K562 (cell line): ENCODE data around the gene CBFA2T3. TPM values are rescaled to one million over a fixed set of nuclear protein-coding genes. Genes with fewer than 3 reads are reported as not detected.

ENCODE experiments used
- RBFOX2 ChIP-seq: fragments of 200-400 bp; formaldehyde crosslinking; IDR thresholded peaks from 2 replicates; pipeline ENCODE4 v1.6.1; 2017; ENCODE audit warnings: low read depth, mild to moderate bottlenecking, low read length, moderate library complexity
- ZNF583 ChIP-seq: fragments of 250-450 bp; sonication (Bioruptor Pico); IDR thresholded peaks from 2 replicates; pipeline ENCODE4 v1.4.0; 2020
- polyA plus RNA-seq, 8 experiments: library from polyadenylated mRNA; depleted of rRNA in 4 of 8; stranded (reverse) in 5 of 8; unstranded in 3 of 8; fragments of >200 nt; fragmentation: Nextera tagmentation in 2 of 8; fragmentation: Illumina TruSeq in 1 of 8; extraction: Ambion mirVana in 2 of 8; extraction: Trizol in 1 of 8; gene quantifications; 2 replicates each; pipeline versions ENCODE4 v1.2.1 to v1.2.3, GENCODE V29; 2011 to 2014; ENCODE audit warnings: inconsistent platforms in 1 of 8, missing spikeins in 1 of 8
- total RNA-seq, 7 experiments: library from RNA; depleted of rRNA in 6 of 7; stranded (reverse); fragments of >200 nt in 6 of 7; fragmentation: Illumina TruSeq in 2 of 7; extraction: Trizol in 2 of 7; gene quantifications; 2 replicates each; pipeline versions ENCODE4 v1.2.1 to v1.2.3, GENCODE V29; 2011 to 2021; ENCODE audit warnings: low replicate concordance in 1 of 7
- TF ChIP-seq, protein P1 (sequence below): fragments of 200-600 bp; sonication (generic); IDR thresholded peaks from one replicate; pipeline ENCODE4 v1.6.1; 2012; ENCODE audit warnings: mild to moderate bottlenecking, low read depth, low read length, inconsistent platforms
- TF ChIP-seq, protein P2 (sequence below): sonication (generic); formaldehyde crosslinking; IDR thresholded peaks from 2 replicates; pipeline ENCODE4 v1.8.0; 2022; ENCODE audit warnings: mild to moderate bottlenecking, missing genetic modification reagents
- TF ChIP-seq, protein P3 (sequence below): fragments of 250-450 bp; sonication (Bioruptor Pico); IDR thresholded peaks from 2 replicates; pipeline ENCODE4 v1.5.0; 2021; ENCODE audit warnings: mild to moderate bottlenecking, borderline replicate concordance

The CBFA2T3 gene
- total and polyA plus RNA-seq, 9 of the 15 experiments (the other 6 are each of a cell fraction or from before 2014, with no cell fraction given), result 2.3 to 145 (median 6.7) TPM

- TF ChIP-seq, protein P1, sequence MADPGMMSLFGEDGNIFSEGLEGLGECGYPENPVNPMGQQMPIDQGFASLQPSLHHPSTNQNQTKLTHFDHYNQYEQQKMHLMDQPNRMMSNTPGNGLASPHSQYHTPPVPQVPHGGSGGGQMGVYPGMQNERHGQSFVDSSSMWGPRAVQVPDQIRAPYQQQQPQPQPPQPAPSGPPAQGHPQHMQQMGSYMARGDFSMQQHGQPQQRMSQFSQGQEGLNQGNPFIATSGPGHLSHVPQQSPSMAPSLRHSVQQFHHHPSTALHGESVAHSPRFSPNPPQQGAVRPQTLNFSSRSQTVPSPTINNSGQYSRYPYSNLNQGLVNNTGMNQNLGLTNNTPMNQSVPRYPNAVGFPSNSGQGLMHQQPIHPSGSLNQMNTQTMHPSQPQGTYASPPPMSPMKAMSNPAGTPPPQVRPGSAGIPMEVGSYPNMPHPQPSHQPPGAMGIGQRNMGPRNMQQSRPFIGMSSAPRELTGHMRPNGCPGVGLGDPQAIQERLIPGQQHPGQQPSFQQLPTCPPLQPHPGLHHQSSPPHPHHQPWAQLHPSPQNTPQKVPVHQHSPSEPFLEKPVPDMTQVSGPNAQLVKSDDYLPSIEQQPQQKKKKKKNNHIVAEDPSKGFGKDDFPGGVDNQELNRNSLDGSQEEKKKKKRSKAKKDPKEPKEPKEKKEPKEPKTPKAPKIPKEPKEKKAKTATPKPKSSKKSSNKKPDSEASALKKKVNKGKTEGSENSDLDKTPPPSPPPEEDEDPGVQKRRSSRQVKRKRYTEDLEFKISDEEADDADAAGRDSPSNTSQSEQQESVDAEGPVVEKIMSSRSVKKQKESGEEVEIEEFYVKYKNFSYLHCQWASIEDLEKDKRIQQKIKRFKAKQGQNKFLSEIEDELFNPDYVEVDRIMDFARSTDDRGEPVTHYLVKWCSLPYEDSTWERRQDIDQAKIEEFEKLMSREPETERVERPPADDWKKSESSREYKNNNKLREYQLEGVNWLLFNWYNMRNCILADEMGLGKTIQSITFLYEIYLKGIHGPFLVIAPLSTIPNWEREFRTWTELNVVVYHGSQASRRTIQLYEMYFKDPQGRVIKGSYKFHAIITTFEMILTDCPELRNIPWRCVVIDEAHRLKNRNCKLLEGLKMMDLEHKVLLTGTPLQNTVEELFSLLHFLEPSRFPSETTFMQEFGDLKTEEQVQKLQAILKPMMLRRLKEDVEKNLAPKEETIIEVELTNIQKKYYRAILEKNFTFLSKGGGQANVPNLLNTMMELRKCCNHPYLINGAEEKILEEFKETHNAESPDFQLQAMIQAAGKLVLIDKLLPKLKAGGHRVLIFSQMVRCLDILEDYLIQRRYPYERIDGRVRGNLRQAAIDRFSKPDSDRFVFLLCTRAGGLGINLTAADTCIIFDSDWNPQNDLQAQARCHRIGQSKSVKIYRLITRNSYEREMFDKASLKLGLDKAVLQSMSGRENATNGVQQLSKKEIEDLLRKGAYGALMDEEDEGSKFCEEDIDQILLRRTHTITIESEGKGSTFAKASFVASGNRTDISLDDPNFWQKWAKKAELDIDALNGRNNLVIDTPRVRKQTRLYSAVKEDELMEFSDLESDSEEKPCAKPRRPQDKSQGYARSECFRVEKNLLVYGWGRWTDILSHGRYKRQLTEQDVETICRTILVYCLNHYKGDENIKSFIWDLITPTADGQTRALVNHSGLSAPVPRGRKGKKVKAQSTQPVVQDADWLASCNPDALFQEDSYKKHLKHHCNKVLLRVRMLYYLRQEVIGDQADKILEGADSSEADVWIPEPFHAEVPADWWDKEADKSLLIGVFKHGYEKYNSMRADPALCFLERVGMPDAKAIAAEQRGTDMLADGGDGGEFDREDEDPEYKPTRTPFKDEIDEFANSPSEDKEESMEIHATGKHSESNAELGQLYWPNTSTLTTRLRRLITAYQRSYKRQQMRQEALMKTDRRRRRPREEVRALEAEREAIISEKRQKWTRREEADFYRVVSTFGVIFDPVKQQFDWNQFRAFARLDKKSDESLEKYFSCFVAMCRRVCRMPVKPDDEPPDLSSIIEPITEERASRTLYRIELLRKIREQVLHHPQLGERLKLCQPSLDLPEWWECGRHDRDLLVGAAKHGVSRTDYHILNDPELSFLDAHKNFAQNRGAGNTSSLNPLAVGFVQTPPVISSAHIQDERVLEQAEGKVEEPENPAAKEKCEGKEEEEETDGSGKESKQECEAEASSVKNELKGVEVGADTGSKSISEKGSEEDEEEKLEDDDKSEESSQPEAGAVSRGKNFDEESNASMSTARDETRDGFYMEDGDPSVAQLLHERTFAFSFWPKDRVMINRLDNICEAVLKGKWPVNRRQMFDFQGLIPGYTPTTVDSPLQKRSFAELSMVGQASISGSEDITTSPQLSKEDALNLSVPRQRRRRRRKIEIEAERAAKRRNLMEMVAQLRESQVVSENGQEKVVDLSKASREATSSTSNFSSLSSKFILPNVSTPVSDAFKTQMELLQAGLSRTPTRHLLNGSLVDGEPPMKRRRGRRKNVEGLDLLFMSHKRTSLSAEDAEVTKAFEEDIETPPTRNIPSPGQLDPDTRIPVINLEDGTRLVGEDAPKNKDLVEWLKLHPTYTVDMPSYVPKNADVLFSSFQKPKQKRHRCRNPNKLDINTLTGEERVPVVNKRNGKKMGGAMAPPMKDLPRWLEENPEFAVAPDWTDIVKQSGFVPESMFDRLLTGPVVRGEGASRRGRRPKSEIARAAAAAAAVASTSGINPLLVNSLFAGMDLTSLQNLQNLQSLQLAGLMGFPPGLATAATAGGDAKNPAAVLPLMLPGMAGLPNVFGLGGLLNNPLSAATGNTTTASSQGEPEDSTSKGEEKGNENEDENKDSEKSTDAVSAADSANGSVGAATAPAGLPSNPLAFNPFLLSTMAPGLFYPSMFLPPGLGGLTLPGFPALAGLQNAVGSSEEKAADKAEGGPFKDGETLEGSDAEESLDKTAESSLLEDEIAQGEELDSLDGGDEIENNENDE, result no peak
- TF ChIP-seq ZNF583 (CRISPR knock-in tag), result no peak
- TF ChIP-seq, protein P2, sequence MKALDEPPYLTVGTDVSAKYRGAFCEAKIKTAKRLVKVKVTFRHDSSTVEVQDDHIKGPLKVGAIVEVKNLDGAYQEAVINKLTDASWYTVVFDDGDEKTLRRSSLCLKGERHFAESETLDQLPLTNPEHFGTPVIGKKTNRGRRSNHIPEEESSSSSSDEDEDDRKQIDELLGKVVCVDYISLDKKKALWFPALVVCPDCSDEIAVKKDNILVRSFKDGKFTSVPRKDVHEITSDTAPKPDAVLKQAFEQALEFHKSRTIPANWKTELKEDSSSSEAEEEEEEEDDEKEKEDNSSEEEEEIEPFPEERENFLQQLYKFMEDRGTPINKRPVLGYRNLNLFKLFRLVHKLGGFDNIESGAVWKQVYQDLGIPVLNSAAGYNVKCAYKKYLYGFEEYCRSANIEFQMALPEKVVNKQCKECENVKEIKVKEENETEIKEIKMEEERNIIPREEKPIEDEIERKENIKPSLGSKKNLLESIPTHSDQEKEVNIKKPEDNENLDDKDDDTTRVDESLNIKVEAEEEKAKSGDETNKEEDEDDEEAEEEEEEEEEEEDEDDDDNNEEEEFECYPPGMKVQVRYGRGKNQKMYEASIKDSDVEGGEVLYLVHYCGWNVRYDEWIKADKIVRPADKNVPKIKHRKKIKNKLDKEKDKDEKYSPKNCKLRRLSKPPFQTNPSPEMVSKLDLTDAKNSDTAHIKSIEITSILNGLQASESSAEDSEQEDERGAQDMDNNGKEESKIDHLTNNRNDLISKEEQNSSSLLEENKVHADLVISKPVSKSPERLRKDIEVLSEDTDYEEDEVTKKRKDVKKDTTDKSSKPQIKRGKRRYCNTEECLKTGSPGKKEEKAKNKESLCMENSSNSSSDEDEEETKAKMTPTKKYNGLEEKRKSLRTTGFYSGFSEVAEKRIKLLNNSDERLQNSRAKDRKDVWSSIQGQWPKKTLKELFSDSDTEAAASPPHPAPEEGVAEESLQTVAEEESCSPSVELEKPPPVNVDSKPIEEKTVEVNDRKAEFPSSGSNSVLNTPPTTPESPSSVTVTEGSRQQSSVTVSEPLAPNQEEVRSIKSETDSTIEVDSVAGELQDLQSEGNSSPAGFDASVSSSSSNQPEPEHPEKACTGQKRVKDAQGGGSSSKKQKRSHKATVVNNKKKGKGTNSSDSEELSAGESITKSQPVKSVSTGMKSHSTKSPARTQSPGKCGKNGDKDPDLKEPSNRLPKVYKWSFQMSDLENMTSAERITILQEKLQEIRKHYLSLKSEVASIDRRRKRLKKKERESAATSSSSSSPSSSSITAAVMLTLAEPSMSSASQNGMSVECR (CRISPR knock-in tag), result no peak
- TF ChIP-seq RBFOX2, result peak; percentile 51; the same call in 1 of the 2 replicates
- TF ChIP-seq, protein P3, sequence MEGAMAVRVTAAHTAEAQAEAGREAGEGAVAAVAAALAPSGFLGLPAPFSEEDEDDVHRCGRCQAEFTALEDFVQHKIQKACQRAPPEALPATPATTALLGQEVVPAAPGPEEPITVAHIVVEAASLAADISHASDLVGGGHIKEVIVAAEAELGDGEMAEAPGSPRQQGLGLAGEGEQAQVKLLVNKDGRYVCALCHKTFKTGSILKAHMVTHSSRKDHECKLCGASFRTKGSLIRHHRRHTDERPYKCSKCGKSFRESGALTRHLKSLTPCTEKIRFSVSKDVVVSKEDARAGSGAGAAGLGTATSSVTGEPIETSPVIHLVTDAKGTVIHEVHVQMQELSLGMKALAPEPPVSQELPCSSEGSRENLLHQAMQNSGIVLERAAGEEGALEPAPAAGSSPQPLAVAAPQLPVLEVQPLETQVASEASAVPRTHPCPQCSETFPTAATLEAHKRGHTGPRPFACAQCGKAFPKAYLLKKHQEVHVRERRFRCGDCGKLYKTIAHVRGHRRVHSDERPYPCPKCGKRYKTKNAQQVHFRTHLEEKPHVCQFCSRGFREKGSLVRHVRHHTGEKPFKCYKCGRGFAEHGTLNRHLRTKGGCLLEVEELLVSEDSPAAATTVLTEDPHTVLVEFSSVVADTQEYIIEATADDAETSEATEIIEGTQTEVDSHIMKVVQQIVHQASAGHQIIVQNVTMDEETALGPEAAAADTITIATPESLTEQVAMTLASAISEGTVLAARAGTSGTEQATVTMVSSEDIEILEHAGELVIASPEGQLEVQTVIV (CRISPR knock-in tag), result no peak
Observed at GRCh38 chr16:88965826-88966480, 11.1 kb downstream of the CBFA2T3 start (continued).
